ENCODE data around the gene KIF19.

GRCh38 chr17:74340470-74341023 lies 14.5 kb downstream of the KIF19 start:
- no peak for TF ChIP-seq CTCF (IDR thresholded peaks at IDR 0.05)
- no peak for TF ChIP-seq POLR2A (IDR thresholded peaks at IDR 0.05)
- no peak for TF ChIP-seq POLR2AphosphoS5 (IDR thresholded peaks at IDR 0.05)

Measured in breast epithelium (tissue), 3 donors.